ENCODE measurements around the gene FAM83D.
A peak's percentile ranks its signal among the peaks of the same experiment; 100 is the strongest.

Gene FAM83D

DNA sequence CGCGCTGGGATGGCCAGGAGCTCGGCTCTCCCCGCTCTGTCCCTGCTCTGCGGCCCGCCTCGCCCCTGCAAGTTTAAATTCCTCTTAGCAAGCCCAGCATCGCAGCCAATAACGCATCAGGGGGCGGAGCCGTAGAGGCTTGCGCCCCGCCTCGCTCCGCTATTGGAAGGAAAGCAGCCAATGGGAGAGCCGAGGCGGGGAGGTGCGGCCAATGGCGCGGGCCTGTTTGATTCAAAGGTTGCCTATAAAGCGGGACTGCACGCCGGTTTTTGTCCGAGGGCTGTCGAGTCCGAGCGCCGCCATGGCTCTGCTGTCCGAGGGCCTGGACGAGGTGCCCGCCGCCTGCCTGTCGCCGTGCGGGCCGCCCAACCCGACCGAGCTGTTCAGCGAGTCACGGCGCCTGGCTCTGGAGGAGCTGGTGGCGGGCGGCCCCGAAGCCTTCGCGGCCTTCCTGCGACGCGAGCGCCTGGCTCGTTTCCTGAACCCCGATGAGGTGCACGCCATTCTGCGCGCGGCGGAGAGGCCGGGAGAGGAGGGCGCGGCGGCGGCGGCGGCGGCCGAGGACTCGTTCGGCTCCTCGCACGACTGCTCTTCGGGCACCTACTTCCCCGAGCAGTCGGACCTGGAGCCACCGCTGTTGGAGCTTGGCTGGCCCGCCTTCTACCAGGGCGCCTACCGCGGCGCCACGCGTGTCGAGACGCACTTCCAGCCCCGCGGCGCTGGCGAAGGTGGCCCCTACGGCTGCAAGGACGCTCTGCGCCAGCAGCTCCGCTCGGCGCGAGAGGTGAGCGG lies at the start of gene FAM83D:
Gene FAM83D, plus strand, starts transcription at position 276 of the 792 bp plus-strand sequence. Its CDS starts 26 bp downstream, at position 302.
- peak; percentile 98 for DNase-seq (ENCODE audit: low read depth)

DNA sequence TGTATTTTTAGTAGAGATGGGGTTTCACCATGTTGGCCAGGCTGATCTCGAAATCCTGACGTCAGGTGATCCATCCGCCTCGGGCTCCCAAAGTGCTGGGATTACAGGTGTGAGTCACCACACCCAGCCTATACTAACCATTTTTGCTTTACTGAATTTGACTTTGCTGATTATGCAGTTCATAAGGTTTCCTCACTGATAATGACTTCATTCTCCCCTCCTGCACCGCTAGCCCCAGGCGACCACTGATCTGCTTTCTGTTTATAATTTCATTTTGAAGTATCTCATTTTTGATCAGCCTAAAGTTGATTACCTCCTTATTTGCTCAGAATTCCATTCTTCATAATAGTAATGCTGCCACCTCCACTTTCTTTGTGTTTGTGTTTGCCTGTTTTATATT lies 48.7 kb upstream of the FAM83D start:
- no peak for DNase-seq (ENCODE audit: low read depth)

DNA sequence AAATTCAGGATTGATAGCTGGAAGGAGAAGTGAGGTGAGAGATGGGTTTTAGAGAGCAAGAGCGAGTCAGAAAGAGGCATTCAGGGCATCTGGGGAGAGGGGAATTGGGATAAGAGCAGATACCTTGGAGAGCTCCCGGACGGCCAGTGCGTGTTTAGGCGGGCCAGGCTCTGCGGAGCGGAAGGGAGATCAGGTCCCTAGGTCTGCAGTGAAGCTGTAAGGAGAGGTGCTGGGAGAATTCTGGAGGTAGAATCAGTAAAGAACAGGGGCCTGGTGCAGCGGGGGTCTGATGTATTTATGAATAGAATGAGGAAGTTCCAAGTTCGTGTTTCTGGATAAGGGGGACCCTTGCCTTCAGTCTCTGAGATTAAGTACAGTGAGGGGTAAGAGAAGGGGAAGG lies 47.4 kb upstream of the FAM83D start:
- peak; percentile 37 for DNase-seq (ENCODE audit: low read depth)

GRCh38 chr20:38880952-38881735 lies 45.1 kb upstream of the FAM83D start:
- peak; percentile 3 for DNase-seq (ENCODE audit: low read depth)

DNA sequence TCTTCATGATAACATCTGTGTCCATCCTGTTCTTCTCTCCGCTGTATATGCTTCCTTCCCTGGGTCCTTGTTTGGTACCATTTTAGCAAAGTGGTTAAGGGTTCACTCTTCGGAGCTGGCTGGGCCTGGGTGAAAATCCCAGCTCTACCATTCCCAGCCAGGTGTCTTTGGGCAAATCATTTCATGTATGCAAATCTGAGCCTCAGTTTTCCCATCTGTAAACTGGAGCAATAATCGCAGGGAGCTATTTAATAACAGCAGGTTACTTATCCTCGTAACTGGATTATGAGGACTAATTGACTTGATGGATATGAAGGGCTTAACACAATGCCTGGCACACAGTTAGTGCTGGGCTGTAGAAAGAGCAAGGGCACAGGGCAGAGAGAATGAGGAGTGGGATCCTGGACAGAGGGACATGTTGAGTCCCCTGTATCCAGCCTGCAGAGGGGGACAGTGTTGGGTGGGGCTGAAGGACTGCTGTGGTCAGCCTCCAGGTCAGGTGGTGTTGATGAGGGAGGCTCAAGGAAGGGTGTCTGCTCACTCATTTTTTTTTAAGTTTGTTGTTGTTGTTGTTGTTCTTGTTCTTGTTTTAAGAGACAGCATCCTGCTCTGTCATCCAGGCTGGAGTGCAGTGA lies 44.3 kb upstream of the FAM83D start:
- no peak for DNase-seq (ENCODE audit: low read depth)

DNA sequence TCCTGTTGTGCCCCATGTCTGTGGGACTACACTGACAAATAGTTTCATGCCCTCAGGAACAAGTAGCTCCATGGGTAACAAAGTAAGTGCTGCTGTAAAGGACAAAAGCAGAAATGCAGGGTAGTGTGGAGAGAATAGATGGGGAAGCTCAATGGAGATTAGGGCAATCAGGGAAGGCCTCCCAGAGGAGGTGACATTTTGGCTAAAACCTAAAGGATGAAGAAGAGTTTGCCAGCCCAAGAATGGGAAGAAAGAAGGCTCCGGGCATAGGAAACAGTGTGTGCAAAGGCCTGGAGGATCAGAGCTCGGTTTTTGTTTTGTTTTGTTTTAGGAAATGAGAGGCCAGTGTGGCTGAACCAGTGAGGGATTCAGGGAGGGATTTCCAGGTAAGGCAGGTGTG lies 43.6 kb upstream of the FAM83D start:
- DNase-seq (ENCODE audit: low read depth): no peak

DNA sequence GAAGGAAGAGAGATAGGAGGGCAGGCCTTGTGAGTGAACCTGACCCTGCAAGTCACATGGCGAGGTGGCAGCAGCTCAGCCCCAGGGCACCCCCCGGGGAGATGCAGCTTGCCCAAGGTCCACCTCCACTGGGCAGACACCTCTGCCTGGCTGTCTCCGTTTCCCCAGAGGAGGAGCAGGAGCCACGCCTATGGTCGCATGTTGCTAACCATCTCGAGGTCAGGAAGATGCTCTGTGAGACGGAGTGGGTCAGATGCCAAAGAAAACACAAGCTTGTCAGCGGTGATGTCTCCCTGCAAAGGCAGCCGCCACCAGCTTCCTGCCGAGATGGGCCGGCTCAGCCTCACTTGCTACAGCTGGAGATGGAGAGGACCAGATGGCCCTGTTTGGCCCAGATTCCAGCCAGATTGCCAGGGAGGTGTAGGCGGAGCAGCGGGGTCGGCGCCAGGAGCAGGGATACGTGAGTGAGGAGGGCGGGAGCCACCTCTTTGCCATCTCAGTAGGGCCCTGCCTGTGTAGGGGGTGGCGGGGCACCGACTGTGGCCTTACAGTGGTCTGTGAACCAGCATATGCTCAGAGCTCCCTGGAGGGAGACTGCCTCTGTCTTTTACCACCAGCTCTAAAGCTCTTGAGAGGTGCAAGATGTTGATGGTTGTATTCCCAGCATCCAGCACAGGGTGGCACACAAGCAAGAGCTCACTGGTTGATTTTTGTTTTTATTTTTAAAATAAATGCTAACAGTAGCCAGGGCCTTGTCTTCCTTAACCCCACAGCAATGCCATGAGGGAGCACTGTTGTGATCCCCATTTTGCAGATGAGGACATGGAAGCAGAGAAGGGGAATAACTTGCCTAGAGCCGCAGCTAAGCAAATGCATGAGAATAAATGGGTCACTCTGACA lies 42.9 kb upstream of the FAM83D start:
- DNase-seq (ENCODE audit: low read depth): peak; percentile 43

DNA sequence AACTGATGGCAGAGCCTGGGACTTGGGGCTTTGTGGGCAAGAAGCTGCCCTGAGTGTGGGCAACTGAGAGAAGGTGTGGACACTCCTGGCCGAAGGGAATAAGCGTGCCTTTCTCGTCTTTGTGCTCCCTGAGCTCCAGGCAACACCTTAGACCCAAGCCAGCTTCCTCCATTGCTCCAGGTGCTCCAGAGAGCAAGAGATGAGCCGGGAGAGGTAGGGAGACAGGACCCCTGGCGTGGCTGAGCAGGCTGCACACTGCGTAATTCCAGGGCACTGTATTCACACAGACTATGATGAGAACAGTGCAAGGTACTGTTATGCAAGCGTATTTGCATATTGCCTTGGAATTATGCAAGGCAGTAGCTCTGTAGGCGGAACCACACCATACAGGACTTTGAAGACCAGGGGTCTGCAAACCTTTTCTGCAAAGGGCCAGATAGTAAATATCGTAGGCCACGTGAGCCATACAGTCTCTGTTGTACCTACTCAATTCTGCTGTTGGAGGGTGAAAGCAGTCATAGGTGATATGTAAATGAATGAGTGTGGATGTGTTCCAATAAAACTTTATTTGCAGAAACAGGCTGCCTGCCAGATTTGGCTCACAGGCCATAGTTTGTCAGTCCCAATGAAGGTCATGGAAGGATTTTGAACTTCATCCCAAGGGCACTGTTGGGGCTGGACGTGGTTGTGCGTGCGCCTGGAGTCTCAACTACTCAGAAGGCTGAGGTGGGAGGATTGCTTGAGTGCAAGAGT lies 42.1 kb upstream of the FAM83D start:
- no peak for DNase-seq (ENCODE audit: low read depth)

DNA sequence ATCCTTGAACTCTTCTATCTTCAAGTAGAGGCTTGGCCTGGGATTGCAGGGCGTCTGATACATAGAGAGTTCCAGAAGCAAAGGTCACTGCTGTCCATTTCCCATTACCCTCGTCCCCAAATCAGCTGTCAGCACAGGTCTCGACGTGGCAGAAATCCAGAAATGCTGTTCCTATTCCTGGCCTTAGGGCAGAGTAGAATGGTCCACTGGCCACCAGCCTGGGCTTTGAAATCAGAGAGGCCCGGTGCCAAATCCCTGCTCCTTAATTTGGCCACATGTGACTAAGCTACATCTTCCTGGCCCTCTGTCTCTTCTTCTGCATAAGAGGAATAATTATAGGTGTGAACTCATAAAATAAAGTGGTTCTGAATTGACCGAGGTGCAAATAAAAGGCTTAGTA lies 40.9 kb upstream of the FAM83D start:
- DNase-seq (ENCODE audit: low read depth): no peak

- no peak for DNase-seq (ENCODE audit: low read depth)
These were observed 38.0 kb upstream of the FAM83D start for GRCh38 chr20:38888059-38888831.

- DNase-seq (ENCODE audit: low read depth): no peak
These were observed 37.2 kb upstream of the FAM83D start for GRCh38 chr20:38889050-38889449.

- no peak for DNase-seq (ENCODE audit: low read depth)
These were observed 36.3 kb upstream of the FAM83D start for GRCh38 chr20:38889792-38890496.

DNA sequence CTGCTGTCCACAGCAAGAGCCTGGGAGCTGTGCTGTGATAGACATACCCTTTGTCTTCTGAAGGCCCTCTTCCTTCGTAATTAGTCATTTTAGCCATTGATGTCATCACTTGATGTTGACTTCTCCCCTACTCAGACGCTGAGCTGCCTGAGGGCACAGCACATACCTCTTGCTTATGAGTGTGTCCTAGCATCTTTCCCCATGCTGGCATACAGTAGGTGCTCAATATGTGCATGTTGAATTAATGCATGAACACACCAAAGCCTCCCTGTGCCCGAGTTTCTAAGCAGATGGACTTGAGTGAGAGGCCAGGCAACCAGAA lies 35.8 kb upstream of the FAM83D start:
- peak; percentile 5 for DNase-seq (ENCODE audit: low read depth)

DNA sequence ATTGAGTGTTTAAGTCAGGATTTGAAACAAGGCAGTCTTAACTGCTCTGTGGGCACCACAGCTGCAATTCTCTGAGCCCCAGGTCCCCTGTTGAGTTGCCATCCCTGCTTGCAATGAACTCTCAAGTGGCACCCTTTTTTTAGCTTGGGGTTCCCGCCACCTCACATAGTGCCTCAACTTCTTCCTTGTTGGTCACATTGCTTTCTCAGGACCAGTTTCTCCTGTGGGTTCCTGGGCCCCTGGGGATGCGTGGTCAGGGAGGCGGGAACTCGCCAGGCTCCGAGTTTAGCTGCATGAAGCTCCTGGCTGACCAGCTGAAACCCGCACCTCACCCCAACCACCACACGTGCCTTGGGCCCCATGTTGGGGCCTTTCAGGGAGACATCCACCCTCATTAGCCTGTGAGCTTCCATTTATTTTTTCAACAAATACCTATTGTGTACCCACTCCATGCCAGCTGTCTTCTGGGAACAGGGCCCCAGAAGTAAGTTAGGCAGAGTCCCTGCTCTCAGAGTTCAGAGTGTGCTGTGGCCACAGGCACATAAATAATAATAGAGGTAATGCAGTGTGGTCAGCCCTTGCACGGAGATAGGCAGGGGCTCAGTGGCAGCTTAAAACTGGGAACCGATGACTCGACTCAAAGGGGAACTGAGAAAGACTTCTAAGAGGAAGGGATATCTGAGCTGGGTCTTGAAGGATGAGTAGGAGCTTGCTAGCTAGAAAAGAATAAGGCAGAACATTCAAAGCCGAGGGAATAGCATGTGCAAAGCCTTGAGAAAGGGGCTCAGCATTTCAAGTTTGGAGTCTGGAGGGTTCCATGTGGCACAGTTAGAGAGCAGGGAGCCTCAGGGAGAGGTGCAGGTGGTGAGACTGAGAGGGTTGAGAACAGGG lies 33.9 kb upstream of the FAM83D start:
- no peak for DNase-seq (ENCODE audit: low read depth)

- no peak for DNase-seq (ENCODE audit: low read depth)
These were observed 33.1 kb upstream of the FAM83D start for GRCh38 chr20:38893056-38893564.

GRCh38 chr20:38893565-38894090 lies 32.6 kb upstream of the FAM83D start:
- DNase-seq (ENCODE audit: low read depth): peak; percentile 46

DNA sequence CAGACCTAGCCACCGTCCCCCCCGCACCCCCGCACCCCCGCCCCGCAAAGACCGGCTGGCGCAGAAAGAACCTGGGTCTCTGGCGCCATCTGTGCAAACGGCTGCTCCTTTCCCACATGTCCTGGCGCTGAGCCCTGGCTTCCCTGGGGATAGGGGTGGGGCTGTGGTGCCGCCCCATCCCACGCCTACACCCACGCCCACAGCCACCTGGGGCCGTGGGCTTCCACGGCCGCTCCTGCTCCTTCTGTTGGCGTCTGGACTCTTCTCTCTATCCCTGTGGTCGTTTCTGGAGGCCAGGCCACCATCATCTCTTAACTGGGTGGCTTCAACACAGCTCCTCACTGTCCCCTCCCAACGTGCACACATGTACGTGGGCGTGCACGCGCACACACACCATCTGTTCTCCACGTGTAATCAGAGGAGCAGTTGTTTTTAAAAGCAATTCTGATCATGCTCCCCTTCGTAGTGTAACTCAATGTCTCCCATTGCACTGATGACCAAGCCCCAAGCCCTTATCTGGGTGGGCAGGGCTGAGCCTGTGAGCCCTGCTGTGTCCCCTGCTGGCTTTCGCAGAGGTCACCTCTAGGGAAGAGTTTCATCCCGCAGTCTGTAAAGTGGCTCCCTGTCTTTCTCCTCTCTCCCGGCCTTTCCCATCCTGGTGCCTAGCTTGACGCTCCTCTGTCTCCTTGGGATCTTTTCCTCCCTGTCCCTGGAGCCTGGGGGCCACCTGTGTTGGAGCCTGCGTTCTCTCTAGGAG lies 31.9 kb upstream of the FAM83D start:
- DNase-seq (ENCODE audit: low read depth): peak; percentile 4
